Measurements from ENCODE around the gene GRIN3A.

GRCh38 chr9:101605547-101605946 lies 132.9 kb downstream of the GRIN3A start:
- TF ChIP-seq CTCF (conservative IDR thresholded peaks at IDR 0.05; ENCODE audit: low read length), result no peak
- no peak for TF ChIP-seq EZH2phosphoT487 (IDR thresholded peaks at IDR 0.05; ENCODE audit: borderline replicate concordance)

Data from Loucy (cell line).